GM12874 (cell line): ENCODE results near the gene PPP1R3A.

Experiments
- CTCF ChIP-seq: IDR thresholded peaks from 2 replicates; pipeline ENCODE4 v1.5.1; 2011; ENCODE audit warnings: low read depth, mild to moderate bottlenecking, control low read depth, low read length, moderate library complexity; ENCODE audit not compliant: insufficient read depth

Gene PPP1R3A

GRCh38 chr7:113840954-113841353, 77.9 kb downstream of the PPP1R3A start:
- TF ChIP-seq CTCF = no peak

GRCh38 chr7:113835367-113835766, 83.4 kb downstream of the PPP1R3A start:
- no peak for TF ChIP-seq CTCF

- TF ChIP-seq CTCF = no peak
Measured at GRCh38 chr7:113832196-113832745, 86.5 kb downstream of the PPP1R3A start.

- TF ChIP-seq CTCF = no peak
Measured at GRCh38 chr7:113831556-113831955, 87.3 kb downstream of the PPP1R3A start.

GRCh38 chr7:113828581-113828980, 90.2 kb downstream of the PPP1R3A start:
- TF ChIP-seq CTCF = no peak
